NCI-H187 treated with DMSO at 0.1 percent for 48 hours (cell line): ENCODE measurements around the gene LIPH.
"Not testable (repeated sequence)": the region's sequence is repeated elsewhere in the genome, so short reads cannot be mapped to it uniquely, and the experiment has no call there.

Experiments used
- DNase-seq: peaks from one replicate; lab custom pipeline; 2025; lab: John Stamatoyannopoulos, UW

LIPH gene

DNA sequence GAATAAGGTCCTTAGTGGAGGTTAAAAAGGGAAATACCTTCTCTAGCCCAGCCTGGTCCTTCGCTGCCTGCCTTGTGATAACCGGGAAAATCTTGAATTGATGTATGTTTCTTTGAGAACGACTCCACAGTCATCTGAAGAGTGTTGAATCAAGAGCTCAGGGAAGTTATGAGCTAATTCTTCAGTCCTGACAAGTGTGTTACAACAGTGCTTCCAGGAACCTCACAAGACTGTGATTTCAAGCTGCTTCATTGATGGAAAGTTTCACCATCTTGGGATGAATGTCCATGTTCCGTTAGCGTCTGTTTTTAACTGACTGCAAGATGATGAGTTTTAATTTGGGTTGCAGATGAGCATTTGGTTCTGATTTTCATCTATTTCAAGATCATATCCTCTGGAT, 66.0 kb downstream of the LIPH start:
- no peak for DNase-seq

DNA sequence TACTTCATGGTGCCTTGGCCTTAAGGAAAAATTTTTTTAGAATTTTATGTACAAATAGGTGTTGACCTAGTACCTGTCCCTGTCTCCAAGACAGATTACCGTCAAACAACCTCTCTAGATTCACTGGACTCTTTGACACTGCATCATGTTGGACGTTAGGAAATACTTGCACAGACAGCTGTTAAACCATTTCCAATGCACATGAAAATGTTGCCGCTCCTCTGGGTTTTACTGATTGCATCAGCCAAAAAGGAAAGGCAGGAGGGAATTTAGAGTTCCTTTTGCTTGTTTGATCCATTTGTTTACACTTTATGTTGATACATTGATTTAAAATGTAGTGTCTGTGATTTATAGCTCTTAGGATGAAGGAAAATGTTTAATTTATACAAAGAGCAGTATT, 68.1 kb downstream of the LIPH start:
- DNase-seq: no peak

DNA sequence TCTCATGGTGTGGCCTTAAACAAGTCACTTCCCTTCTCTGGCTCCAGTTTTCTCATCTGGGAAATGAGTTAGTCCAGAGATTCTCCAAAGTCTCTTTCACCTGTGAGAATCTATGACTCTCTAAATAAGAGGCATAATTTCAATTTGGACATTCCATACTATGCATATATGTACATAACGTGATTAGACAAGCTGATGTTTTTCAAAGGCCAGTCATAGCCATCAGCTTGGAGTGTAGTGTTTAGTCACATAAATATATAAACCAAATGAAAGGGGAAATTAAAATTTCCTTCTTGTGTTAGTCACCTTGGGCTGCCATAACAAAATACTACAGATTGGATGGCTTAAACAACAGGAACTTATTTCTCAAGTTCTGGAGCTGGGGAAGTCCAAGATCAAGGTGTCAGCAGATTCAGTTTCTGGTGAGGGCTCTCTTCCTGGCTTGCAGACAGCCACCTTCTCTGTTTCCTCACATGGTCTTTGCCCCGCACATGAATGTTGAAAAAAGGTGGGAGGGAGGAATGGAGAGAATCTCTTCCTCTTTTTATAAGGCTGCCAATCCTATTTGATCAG, 72.9 kb downstream of the LIPH start:
- no peak for DNase-seq

DNA sequence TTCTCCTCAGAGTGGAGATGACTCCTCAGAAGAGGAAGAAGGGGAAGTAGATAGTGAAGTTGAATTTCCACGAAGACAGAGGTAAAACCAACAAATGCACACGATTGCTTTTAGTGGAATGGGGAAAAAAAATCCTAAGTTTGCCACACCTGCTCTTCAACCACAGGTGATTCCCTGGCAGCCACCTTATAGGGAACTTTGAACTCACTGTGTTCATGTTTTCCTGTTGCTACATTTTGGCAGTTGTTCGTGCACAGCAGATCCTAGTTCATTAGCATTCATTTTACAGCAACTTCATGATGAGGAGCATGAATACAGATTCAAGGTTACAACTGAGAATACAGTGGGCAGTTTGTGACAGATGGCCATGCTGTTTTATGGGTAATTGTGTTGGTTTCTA, 75.1 kb downstream of the LIPH start:
- DNase-seq: no peak

DNA sequence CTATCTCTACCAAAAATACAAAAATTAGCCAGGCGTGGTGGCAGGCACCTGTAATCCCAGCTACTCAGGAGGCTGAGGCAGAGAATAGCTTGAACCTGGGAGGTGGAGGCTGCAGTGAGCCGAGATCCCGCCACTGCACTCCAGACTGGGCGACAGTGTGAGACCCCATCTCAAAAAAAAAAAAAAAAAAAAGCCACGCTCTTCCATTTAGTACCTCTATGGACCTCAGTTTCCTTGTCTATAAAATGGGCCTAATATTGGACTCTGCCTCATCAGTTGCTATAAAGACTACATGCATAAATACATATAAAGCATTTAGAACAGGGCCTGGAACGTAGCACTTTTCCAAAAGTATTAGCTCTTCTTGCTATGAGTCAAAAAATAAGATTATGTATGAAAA, 77.5 kb downstream of the LIPH start:
- DNase-seq: not testable (repeated sequence)

DNA sequence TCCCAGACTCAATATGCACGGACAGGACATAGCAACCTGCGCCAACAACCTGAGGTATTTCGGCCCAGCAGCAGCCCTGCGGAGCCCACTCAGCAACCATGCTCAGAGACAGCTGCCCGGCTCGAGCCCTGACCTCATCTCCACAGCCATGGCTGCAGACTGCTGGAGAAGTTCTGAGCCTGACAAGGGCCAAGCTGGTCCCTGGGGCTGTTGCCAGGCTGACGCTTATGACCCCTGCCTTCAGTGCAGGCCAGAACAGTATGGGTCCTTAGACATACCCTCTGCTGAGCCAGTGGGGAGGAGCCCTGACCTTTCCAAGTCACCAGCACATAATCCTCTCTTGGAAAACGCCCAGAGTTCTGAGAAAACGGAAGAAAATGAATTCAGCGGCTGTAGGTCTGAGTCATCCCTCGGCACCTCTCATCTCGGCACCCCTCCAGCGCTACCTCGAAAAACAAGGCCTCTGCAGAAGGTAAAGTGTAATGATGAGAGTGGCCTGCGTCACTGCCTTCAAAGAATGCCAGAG, 79.0 kb downstream of the LIPH start:
- DNase-seq: no peak

DNA sequence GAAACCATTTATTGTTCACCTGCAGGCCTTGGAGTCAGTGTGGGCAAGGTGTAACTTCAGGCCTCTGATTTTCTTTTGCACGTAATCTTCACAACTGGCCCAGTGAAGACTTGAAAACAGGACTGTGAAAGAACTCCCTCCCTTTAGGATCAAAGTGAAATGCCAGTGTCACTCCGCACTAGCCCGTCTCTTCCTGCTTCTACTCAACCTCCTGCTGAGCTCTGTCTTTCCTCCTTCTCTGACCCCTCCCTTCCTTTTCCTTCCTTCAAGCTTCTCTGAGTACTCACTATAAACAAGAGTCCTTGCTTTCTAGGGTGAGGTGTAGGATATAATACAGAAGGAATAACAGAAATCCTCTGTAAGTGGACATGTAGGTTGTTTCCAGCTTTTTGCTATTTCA, 82.1 kb downstream of the LIPH start:
- DNase-seq: no peak

DNA sequence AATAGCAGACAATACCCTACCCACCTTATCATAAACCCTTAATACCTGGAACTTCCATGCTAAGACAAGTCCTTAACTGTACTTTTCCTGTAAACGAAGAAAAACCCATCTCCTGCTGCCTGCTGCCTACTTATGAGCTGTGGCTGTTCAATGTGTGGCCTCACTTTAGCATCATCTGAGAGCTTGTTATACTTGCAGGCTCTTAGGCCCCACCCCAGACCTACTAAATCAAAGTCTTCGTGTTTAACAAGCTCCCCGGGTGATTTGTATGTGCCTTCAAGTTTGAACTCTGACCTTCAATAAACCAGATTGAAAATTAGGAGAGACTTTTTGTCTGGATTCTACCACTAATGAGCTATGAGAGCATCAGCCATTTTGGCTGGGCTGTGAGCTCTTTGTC, 82.8 kb downstream of the LIPH start:
- no peak for DNase-seq

DNA sequence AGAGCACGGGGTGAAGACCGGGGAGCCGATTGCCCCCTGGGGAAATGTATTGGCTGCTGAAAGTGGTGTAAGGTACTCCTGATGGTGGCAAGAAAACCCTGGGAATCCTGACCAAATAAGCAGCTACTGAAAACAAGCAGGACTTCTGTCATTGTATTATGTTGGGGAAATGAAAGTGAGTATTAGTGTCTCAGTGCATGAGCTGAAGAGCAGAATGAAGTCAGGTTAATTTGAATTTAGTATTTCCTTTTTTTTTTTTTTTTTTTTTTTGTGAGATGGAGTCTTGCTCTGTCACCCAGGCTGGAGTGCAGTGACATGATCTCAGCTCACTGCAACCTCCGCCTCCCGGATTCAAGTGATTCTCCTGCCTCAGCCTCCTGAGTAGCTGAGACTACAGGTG, 86.3 kb downstream of the LIPH start:
- not testable (repeated sequence) for DNase-seq

DNA sequence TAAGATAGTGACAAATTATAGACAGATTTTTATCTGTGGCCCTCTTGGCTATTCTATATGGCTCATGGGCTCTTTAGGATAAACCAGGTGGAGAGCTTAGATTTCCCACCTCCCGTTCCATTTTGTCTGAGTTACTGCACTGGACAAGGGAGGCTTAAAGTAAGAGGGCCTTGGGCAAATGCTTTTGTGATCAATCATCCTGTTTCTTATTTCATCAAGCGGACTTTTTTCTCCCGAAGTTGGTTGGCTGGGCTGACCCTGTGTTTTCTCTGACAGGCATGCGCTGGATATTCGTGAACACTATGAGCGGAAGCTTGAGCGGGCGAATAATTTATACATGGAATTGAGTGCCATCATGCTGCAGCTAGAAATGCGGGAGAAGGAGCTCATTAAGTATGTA, 86.9 kb downstream of the LIPH start:
- no peak for DNase-seq

DNA sequence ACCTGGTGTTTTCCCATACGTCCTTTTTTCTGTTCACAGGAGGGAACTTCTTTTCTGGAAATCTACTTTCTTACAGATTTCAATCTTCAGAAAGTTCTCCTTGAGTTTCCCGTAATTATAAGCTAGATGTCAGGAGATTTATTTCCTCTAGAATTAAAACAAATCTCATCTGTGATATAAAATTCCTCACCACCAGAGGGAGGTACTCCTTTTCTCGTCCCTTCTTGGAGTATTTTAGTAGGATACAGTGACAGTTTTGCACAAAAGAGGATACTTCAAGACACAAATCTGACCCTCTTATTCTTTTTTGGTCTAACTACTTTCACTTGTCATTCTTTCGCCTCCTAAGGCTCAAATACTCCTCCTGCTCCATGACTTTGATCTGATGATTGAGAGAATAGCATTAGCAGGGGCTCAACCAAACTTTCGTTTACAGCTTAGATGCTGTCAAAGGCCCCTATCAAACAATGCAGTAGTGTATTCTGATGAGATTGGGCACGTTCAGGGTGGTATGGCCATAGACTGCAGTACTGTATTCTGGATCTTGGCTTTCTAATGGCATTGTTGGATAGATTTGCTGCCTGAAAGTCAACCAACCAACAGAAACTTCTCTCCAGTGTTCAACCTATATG, 91.6 kb downstream of the LIPH start:
- DNase-seq: no peak

DNA sequence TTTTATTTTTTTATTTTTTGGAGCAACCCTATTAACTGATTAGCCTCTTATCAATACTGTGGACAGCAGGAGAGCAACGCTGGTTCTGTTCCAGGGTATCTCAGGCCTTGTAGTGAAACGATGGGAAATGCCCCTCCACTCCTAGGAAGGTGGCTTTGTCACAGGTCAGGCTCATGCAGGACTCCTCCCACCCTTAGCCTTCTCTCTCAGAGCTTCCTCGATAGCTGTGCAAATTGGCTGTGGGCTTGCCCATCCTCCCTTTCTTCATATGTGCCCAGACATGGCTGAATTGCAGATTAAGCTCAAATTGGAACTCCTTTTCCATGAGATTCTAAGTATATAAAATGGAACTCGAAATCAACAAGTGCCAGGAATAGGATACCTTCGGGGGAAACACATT, 92.1 kb downstream of the LIPH start:
- DNase-seq: no peak

DNA sequence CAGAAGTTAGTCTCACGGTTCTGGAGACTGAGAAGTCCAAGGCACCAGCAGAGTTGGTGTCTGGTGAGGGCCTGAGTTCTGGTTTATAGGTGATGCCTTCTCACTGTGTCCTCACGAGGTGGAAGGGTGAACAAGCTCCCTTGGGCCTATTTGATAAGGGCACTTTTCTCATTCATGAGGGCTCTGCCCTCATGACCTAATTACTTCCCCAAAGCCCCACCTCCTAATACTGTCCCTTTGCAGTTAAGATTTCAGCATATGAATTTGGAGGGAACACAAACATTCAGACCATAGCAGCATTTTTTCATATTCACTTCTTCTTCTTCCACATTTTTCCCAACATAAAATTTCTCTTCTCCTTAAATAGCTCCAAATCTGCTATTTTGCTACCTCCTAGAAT, 95.0 kb downstream of the LIPH start:
- no peak for DNase-seq
